ENCODE measurements around the gene MAPK10.

GRCh38 chr4:86058621-86059020, 301.2 kb downstream of the MAPK10 start:
- TF ChIP-seq HDGF (IDR thresholded peaks at IDR 0.05; ENCODE audit: borderline replicate concordance): no peak
- no peak for TF ChIP-seq CTBP1 (IDR thresholded peaks at IDR 0.05; ENCODE audit: borderline replicate concordance)
- TF ChIP-seq SP1 (IDR thresholded peaks at IDR 0.05): no peak
- TF ChIP-seq LEF1 (IDR thresholded peaks at IDR 0.05; ENCODE audit: borderline replicate concordance): no peak
